ENCODE data around the gene ROBO4. TPM values are rescaled to one million over a fixed set of nuclear protein-coding genes. Genes with fewer than 3 reads are reported as not detected.
A peak's percentile ranks its signal among the peaks of the same experiment; 100 is the strongest.

Gene ROBO4
- total RNA-seq, 1 experiment from 2014 or later = 1.6 TPM

DNA sequence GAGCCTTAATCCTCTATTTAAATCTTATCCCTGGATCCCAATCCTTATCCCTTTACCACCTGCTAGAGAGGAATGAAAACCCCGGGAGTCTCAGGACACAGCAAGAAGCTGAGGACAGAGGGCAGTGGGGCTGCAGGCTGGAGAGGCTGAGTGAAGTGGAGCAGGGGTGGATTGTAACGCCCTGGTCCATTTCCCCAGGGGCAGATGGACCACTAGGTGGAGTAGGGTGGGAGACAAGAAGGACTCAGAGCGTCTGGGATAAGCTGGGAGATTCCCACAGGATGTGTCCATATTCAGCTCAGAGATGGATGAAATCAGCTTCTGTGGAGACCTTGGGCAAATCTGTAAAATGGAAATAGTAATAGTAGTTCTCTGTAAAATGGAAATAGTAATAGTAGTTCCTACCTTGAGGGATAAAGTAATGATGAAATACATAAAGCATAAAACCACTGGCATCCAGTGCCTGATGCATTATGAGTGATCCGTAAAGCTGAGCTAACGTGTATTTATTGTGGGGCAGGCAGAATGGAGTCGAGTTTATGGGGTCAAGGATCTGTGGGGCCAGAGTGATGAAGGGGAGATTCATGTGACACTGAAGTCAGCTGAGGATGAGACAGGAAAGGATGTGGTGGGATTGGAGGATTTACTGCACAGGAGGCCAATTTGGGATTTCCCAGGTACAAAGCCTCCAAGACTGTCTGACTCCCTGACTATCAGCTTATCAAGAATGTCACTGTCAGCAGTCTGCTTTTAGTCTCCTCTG is 1.9 kb upstream of the ROBO4 start:
- Histone ChIP-seq H3K27ac (ENCODE audit: low read length) (peak overlapping the region; percentile 88), H3K9me2 (replicated peaks; ENCODE audit: low read length) (no peaks in the 10 kb centered on the region), H3K27me3 (ENCODE audit: low read length) (no peaks in the 10 kb centered on the region), H3K4me3 (ENCODE audit: low read length) (peak overlapping the region; percentile 19; the same call in 1 of the 2 replicates), H3K36me3 (ENCODE audit: low read depth, low read length) (no peaks in the 10 kb centered on the region), H2AFZ (ENCODE audit: low read length) (peak overlapping the region; percentile 63; the same call in 1 of the 2 replicates), H3K4me1 (ENCODE audit: insufficient read depth, low read length) (peaks cover 77% of the 10 kb centered on the region), H3K9ac (ENCODE audit: low read length) (peak overlapping the region; percentile 58), H3F3A (ENCODE audit: low read length, unreplicated experiment) (peaks cover 15% of the 10 kb centered on the region), H4K20me1 (ENCODE audit: low read length) (no peaks in the 10 kb centered on the region), H3K9me3 (ENCODE audit: low read length) (no peaks in the 10 kb centered on the region), H3K4me2 (ENCODE audit: low read length) (peak overlapping the region; percentile 71), H3K79me2 (ENCODE audit: low read length) (0 out of 2 replicates have a peak, but pooled peaks cover 4% of the 10 kb centered on the region)
- CTCF ChIA-PET = interaction anchor here (1.6 to 1.7 kb wide), 2 partner anchors 23 to 54 kb away, joined by 8 to 20 read pairs; partner anchors contain the start of gene CCDC15
- TF ChIP-seq EZH2phosphoT487 (IDR thresholded peaks at IDR 0.05; ENCODE audit: borderline replicate concordance, low read length) (no peak), EZH2 (IDR thresholded peaks at IDR 0.05; ENCODE audit: low read length, unreplicated experiment) (no peak)
- TF ChIP-seq, protein P1, sequence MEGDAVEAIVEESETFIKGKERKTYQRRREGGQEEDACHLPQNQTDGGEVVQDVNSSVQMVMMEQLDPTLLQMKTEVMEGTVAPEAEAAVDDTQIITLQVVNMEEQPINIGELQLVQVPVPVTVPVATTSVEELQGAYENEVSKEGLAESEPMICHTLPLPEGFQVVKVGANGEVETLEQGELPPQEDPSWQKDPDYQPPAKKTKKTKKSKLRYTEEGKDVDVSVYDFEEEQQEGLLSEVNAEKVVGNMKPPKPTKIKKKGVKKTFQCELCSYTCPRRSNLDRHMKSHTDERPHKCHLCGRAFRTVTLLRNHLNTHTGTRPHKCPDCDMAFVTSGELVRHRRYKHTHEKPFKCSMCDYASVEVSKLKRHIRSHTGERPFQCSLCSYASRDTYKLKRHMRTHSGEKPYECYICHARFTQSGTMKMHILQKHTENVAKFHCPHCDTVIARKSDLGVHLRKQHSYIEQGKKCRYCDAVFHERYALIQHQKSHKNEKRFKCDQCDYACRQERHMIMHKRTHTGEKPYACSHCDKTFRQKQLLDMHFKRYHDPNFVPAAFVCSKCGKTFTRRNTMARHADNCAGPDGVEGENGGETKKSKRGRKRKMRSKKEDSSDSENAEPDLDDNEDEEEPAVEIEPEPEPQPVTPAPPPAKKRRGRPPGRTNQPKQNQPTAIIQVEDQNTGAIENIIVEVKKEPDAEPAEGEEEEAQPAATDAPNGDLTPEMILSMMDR (conservative IDR thresholded peaks at IDR 0.05; ENCODE audit: low read depth, low read length) = 0 out of 2 replicates have a peak, but pooled peaks have one; percentile 14
- POLR2A ChIA-PET (ENCODE audit: unreplicated experiment) = interaction anchor here (1.4 to 1.8 kb wide), 2 partner anchors 23 to 54 kb away, joined by 3 to 17 read pairs; partner anchors contain the start of gene CCDC15
- TSS peak; percentile 71 for BruUV-seq (replicated peaks)
- ATAC-seq (no peak), DNase-seq (peak; percentile 55)
- intact Hi-C loops (cut with micrococcal nuclease) = loop anchor here (1.0 kb wide), 1 partner anchor 55 kb away; the partner anchor contains the start of gene CCDC15

DNA sequence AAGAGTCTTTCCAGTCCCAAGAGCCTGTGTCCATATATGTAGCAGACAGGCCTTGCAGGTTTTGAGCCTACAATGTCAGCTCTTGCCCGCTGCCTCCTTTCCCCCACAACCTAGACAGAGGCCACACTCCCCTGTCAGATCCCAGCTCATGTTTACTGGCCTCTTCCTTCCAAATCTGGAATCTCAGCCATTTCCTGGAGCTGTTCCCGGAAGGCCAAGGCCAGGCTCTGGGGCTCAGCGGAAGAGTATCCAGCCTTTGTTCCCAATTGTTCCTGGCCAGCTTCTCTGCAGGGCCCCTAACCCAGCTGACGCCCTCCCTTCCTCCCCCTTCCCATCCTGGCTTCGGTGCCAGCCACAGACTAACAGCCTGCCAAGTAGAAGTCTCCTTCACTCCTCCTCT is 1.0 kb upstream of the ROBO4 start:
- peak; percentile 49 for ATAC-seq
- peak; percentile 86 for DNase-seq
- Histone ChIP-seq H2AFZ (ENCODE audit: low read length) (peak overlapping the region; percentile 63), H4K20me1 (ENCODE audit: low read length) (no peaks in the 10 kb centered on the region), H3K4me3 (ENCODE audit: low read length) (peak overlapping the region; percentile 19; the same call in 1 of the 2 replicates), H3K79me2 (ENCODE audit: low read length) (0 out of 2 replicates have a peak, but pooled peaks cover 4% of the 10 kb centered on the region), H3F3A (ENCODE audit: low read length, unreplicated experiment) (peaks cover 15% of the 10 kb centered on the region), H3K9me2 (replicated peaks; ENCODE audit: low read length) (no peaks in the 10 kb centered on the region), H3K4me2 (ENCODE audit: low read length) (peak overlapping the region; percentile 71), H3K9ac (ENCODE audit: low read length) (peak overlapping the region; percentile 58), H3K9me3 (ENCODE audit: low read length) (no peaks in the 10 kb centered on the region), H3K27me3 (ENCODE audit: low read length) (no peaks in the 10 kb centered on the region), H3K27ac (ENCODE audit: low read length) (peak overlapping the region; percentile 88), H3K36me3 (ENCODE audit: low read depth, low read length) (no peaks in the 10 kb centered on the region), H3K4me1 (ENCODE audit: insufficient read depth, low read length) (peaks cover 80% of the 10 kb centered on the region)
- TF ChIP-seq, protein P1 (conservative IDR thresholded peaks at IDR 0.05; ENCODE audit: low read depth, low read length) = no peak
- TF ChIP-seq EZH2phosphoT487 (IDR thresholded peaks at IDR 0.05; ENCODE audit: borderline replicate concordance, low read length) (no peak), EZH2 (IDR thresholded peaks at IDR 0.05; ENCODE audit: low read length, unreplicated experiment) (no peak)
- BruUV-seq (replicated peaks) = TSS peak; percentile 24
- ChIA-PET POLR2A (ENCODE audit: unreplicated experiment) (interaction anchor here (0.8 to 1.8 kb wide), 2 partner anchors 23 to 56 kb away, joined by 3 to 17 read pairs; partner anchors contain the start of gene CCDC15), CTCF (interaction anchor here (0.5 to 1.7 kb wide), 4 partner anchors 23 to 496 kb away, joined by 3 to 20 read pairs (median 10); partner anchors contain the start of gene CCDC15)
- intact Hi-C loops (cut with micrococcal nuclease) = loop anchor here (1.0 kb wide), 2 partner anchors 22 to 61 kb away; no protein-coding TSS in a partner anchor
